Measurements from ENCODE around the gene ZBTB37.

DNA sequence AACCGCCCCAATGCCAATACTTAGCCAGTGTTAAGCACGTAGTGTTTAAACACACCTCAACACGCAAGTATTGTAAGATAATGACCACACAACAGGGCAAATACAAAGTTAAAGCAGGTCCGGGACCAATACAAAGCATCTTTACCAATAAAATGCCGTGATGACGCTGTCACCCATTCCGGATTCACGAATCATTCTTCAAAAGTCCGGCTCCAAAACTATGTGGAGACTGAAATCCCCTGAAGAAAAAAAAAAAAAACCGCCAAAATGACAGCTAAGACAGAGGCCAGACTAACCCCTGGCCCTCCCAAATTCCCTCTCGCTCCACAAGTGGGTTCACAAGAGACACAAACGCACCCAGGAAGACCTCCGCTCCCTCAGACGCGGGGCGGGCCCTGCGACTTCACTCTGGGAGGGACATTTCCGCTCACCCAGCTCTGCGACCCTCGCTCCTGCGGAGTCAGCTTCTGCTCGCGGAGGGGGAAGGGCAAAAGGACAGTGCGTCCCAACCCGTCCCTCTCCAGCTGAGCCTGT is 44.3 kb upstream of the ZBTB37 start:
- TF ChIP-seq ZFX (IDR thresholded peaks at IDR 0.05), result 0 out of 2 replicates have a peak, but pooled peaks have one; percentile 30
- TF ChIP-seq, protein P1, sequence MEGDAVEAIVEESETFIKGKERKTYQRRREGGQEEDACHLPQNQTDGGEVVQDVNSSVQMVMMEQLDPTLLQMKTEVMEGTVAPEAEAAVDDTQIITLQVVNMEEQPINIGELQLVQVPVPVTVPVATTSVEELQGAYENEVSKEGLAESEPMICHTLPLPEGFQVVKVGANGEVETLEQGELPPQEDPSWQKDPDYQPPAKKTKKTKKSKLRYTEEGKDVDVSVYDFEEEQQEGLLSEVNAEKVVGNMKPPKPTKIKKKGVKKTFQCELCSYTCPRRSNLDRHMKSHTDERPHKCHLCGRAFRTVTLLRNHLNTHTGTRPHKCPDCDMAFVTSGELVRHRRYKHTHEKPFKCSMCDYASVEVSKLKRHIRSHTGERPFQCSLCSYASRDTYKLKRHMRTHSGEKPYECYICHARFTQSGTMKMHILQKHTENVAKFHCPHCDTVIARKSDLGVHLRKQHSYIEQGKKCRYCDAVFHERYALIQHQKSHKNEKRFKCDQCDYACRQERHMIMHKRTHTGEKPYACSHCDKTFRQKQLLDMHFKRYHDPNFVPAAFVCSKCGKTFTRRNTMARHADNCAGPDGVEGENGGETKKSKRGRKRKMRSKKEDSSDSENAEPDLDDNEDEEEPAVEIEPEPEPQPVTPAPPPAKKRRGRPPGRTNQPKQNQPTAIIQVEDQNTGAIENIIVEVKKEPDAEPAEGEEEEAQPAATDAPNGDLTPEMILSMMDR (conservative IDR thresholded peaks at IDR 0.05), result no peak

Data from C4-2B (cell line).